Hematopoietic multipotent progenitor cell (in vitro differentiated cells): Measurements from ENCODE around the gene RPN1. TPM values are rescaled to one million over a fixed set of nuclear protein-coding genes. Genes with fewer than 3 reads are reported as not detected.
"Not testable (repeated sequence)": the region's sequence is repeated elsewhere in the genome, so short reads cannot be mapped to it uniquely, and the experiment has no call there.

Experiments used
- DNase-seq, 3 donors: peaks; one replicate each; pipeline ENCODE4 v3.0.0-alpha.2; 2011 to 2015; ENCODE audit warnings: low read depth in 2 of 3, low spot score in 2 of 3
- total RNA-seq: library from RNA; depleted of rRNA; stranded (reverse); fragments of >200 nt; gene quantifications from one replicate; pipeline ENCODE4 v1.2.3, GENCODE V29; 2012

The RPN1 gene
- total RNA-seq: 257 TPM

DNA sequence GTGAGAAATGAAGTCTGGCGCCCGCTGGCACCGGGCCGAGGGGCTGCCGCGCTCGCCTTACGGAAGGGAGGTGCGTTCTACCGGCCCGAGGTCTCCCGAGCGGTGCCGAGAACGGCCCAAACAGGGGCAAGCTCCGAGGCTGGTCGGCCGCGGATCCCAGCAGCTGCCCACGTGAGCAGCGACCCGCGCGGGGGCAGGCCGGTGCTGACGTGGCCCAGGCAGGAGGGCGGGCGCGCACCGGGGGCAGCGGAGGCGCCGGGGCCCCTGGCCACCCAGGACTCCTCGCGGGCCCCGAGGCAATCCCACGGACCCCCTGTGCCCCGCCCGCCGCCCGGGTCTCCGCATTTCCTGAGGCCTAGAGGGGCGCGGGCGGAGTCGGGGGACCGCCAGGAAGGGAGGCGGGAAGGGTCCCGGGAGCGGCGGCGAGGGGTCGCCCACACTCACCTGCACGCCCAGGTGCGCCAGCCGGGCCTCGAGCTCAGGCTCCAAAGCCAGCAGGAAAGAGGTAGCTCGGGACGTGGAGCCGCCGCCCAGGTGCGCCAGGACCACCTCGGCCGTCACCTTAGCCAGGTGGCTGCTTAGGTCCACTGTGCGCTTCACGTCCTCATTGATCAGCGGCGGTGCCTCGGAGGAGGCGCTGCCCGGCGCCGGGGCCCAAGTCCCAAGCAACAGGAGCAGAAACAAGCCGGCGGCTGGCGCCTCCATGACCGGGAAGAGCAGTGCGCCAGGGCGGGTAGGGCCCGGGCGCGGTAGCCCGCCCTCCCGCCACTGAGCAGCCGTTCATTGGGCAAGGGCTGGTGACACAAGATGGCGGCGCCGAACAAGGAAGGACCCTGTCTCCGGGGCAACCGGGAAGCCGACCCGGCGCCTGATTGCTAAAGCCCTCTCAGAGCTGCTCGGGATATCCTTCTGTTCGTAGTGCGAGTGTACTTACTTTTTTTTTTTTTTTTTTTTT, at the start of gene RPN1:
Gene RPN1 (minus strand): TSS at position 723 of the 955 bp plus-strand sequence. CDS start 18 bp downstream, at position 705.
- peak; percentile 82 to 98 (median 98) for DNase-seq

- peak in 2 of 3 donors; percentile 35 to 42 for DNase-seq
These were observed 47.8 kb upstream of the RPN1 start for GRCh38 chr3:128698211-128699047.

- DNase-seq: peak in 1 of 3 donors; percentile 43
These were observed 46.7 kb upstream of the RPN1 start for GRCh38 chr3:128697341-128697740.

- DNase-seq: no peak
These were observed 43.1 kb upstream of the RPN1 start for GRCh38 chr3:128693696-128694095.

- DNase-seq: no peak
These were observed 38.4 kb upstream of the RPN1 start for GRCh38 chr3:128689060-128689459.

GRCh38 chr3:128686465-128686864, 35.8 kb upstream of the RPN1 start:
- DNase-seq: no peak

- no peak for DNase-seq
These were observed 34.5 kb upstream of the RPN1 start for GRCh38 chr3:128684986-128685726.

GRCh38 chr3:128683957-128684356, 33.3 kb upstream of the RPN1 start:
- peak in 2 of 3 donors; percentile 35 to 68 for DNase-seq

DNA sequence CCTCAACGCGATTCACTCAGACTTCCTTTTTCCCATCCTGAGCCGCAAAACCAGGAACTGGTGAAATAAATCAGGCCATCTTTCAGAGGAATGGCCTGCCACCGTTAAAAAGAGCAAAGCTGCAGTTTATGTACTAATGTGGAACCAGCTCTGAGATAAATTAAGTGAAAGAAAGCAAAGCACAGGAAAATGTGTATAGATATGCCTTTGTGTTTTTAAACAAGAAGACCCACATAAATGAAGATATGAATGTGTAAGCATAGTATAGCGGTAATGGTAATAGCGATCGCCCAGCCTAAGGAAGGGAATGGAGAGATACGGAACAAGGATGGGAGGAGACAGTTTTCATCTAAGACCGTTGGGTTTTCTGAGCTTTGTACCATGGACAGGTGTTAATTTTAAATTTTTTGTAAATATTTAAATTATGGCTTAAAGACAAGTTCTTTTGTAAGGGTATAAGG, 30.8 kb upstream of the RPN1 start:
- DNase-seq: no peak

- DNase-seq: peak; percentile 94 to 97 (median 96)
These were observed 30.2 kb upstream of the RPN1 start for GRCh38 chr3:128680603-128681368.

DNA sequence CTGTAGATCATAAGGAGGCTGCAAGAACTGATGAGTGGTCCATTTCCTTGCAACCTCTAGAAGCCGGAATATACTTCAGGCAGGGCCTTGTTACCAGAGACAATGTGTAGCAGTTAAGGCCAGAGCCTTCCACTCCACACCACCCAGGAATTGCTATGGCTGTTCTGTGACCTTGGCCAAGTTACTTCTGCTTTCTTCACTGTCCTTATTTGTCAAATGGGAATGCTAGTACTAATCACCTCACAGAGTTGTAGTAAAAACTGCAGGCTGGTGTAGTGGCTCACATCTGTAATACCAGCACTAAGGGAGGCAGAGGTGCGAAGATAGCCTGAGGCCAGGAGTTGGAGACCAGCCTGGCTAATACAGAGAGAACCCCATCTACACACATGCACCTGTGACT, 28.7 kb upstream of the RPN1 start:
- DNase-seq: no peak

- not testable (repeated sequence) for DNase-seq
These were observed 25.2 kb upstream of the RPN1 start for GRCh38 chr3:128675802-128676201.

- DNase-seq: no peak
These were observed 23.7 kb upstream of the RPN1 start for GRCh38 chr3:128674161-128674784.

DNA sequence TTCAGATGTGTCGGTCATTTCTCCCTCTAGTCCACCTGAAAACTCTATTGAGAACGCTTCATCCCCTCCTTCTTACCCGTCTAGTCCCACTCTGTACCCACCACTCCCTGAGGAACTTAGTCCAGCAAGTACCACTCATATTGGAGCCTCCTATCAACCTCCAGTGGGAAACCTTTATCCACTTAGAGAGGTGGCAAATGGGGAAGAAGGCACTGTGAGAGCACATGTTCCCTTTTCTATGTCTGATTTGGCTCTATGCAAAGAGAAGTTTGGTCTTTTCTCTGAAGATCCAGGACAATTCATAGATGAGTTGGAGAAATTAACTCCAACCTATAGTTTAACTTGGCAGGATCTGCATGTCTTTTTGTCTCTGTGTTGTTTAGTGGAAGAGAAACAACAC, 17.0 kb upstream of the RPN1 start:
- no peak for DNase-seq

DNA sequence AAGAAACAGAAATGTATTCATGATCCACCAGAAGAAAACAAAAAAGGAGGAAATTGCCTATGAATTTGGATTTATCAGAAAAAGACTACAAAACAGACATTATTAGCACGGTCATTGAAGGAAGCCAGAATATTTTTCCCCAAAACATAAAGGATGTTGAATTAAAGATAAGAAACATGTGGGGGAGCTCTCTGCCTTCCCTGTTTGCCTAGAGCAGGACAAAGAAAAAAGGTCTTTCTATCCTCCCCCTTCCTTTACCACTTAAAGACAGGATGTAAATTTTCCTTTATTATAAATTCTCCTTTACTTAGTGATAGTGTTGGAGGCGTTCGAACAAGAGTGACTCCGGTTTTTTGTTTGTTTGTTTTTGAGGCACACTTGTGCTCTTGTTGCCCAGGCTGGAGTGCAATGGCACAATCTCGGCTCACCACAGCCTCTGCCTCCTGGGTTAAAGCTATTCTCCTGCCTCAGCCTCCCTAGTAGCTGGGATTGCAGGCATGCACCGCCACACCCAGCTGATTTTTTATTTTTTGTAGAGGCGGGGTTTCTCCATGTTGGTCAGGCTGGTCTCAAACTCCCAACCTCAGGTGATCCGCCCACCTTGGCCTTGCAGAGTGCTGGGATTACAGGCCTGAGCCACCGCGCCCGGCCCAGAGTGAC, 14.9 kb upstream of the RPN1 start:
- DNase-seq: peak in 1 of 3 donors; percentile 29

DNA sequence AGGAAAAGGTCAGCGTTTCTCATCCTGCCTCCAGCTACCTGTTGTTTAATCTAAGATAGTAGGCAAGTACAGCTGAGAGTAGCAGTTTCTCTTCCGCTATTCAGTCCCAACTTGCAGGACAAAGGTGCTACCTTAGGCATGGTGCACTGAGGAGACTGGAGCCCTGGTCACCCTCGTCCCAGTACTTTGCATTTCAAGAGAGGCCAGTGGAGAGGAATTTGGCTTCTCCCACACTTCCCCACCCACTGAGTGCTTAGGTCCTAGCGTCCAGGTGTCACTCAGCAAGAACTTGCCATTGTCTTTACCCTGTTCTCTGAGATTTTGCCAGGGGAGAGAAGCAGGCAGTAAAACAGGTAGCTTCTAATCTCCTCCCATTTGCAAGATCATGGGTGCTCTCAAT, 12.5 kb upstream of the RPN1 start:
- no peak for DNase-seq

GRCh38 chr3:128655531-128655930, 4.9 kb upstream of the RPN1 start:
- no peak for DNase-seq

DNA sequence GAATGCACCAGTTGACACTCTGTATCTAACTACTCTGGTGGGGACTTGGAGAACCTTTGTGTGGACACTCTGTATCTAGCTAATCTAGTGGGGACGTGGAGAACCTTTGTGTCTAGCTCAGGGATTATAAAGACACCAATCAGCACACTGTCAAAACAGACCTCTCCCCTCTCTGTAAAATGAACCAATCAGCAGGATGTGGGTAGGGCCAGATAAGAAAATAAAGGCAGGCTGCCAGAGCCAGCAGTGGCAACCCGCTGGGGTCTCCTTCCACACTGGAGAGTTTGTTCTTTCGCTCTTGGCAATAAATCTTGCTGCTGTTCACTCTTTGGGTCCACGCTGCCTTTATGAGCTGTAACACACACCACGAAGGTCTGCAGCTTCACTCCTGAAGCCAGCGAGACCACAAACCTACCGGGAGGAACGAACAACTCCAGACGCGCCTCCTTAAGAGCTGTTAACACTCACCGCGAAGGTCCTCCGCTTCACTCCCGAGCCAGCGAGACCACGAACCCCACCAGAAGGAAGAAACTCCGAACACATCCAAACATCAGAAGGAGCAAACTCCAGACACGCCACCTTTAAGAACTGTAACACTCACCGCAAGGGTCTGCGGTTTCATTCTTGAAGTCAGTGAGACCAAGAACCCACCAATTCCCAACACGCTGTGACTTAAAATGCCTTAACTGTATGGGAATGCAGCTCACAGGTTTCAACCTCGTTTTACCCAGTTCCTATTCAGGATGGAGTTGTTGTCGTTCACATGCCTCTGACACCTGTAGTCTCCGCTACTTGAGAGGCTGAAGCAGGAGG, 3.6 kb upstream of the RPN1 start:
- DNase-seq: peak in 2 of 3 donors; percentile 47 to 77
